Astrocyte of the spinal cord (primary cell): Measurements from ENCODE around the gene FUT8.
A peak's percentile ranks its signal among the peaks of the same experiment; 100 is the strongest.

Experiments used
- DNase-seq: peaks from one replicate; pipeline ENCODE4 v3.0.0; 2011; ENCODE audit warnings: low read depth, low spot score
- H3K4me3 ChIP-seq: 2 replicates; pipeline ENCODE4 v1.5.1; 2011; ENCODE audit warnings: low read depth, mild to moderate bottlenecking, low read length, moderate library complexity
- CTCF ChIP-seq: IDR thresholded peaks from 2 replicates; pipeline ENCODE4 v1.5.1; 2012; ENCODE audit warnings: low read depth, mild to moderate bottlenecking, low read length, inconsistent platforms
- in situ Hi-C: cut with HindIII; loops from 2 replicates; pipeline ENCODE4 v1.10.0; 2017; ENCODE audit warnings: low sequenced_read_pairs

The FUT8 gene

GRCh38 chr14:65550779-65551643 lies 138.5 kb downstream of the FUT8 start:
- no peak overlapping the region for H3K4me3 ChIP-seq
- TF ChIP-seq CTCF: no peak
- in situ Hi-C loops: no loop called here
- DNase-seq: no peak

GRCh38 chr14:65552724-65553123 lies 140.2 kb downstream of the FUT8 start:
- H3K4me3 ChIP-seq: no peak overlapping the region
- in situ Hi-C loops: no loop called here
- no peak for DNase-seq
- TF ChIP-seq CTCF: no peak

- no peak overlapping the region for H3K4me3 ChIP-seq
- in situ Hi-C loops: no loop called here
- TF ChIP-seq CTCF: no peak
- no peak for DNase-seq
Observed at GRCh38 chr14:65554837-65555236, 142.3 kb downstream of the FUT8 start.

- DNase-seq: no peak
- H3K4me3 ChIP-seq: no peak overlapping the region
- in situ Hi-C loops: no loop called here
- no peak for TF ChIP-seq CTCF
Observed at GRCh38 chr14:65555358-65555757, 142.8 kb downstream of the FUT8 start.

- in situ Hi-C loops: no loop called here
- no peak for DNase-seq
- no peak overlapping the region for H3K4me3 ChIP-seq
- no peak for TF ChIP-seq CTCF
Observed at GRCh38 chr14:65558363-65558762, 145.8 kb downstream of the FUT8 start.

- in situ Hi-C loops: no loop called here
- peak; percentile 63 for DNase-seq
Observed at GRCh38 chr14:65560340-65561027, 148.0 kb downstream of the FUT8 start.

More at GRCh38 chr14:65560340-65561027, 148.0 kb downstream of the FUT8 start:
- H3K4me3 ChIP-seq: no peak overlapping the region
- TF ChIP-seq CTCF: no peak
